Measurements from ENCODE around the gene MORF4L1. TPM values are rescaled to one million over a fixed set of nuclear protein-coding genes. Genes with fewer than 3 reads are reported as not detected.
A peak's percentile ranks its signal among the peaks of the same experiment; 100 is the strongest.

Gene MORF4L1
- total RNA-seq, 1 donor from 2014 or later, result 296 TPM

- no peak for DNase-seq (ENCODE audit: low read depth)
- Histone ChIP-seq H3K27me3 (ENCODE audit: control insufficient read depth, insufficient read depth, low read length) (no peaks in the 10 kb centered on the region), H3K4me3 (ENCODE audit: low read depth, low read length) (no peak overlapping the region), H3K36me3 (ENCODE audit: control insufficient read depth, insufficient read depth, low read length) (peaks cover 11% of the 10 kb centered on the region)
- no peak for FAIRE-seq
- no peak for TF ChIP-seq CTCF (IDR thresholded peaks at IDR 0.05; ENCODE audit: insufficient read depth, low read length, severe bottlenecking)
Observed at GRCh38 chr15:78934655-78935023, 61.9 kb downstream of the MORF4L1 start.

GRCh38 chr15:78937132-78937739 is 64.5 kb downstream of the MORF4L1 start:
- H3K4me3 ChIP-seq (ENCODE audit: low read depth, low read length), result no peak overlapping the region
- no peak for TF ChIP-seq CTCF (IDR thresholded peaks at IDR 0.05; ENCODE audit: insufficient read depth, low read length, severe bottlenecking)
- DNase-seq (ENCODE audit: low read depth) (no peak), FAIRE-seq (no peak)
- H3K36me3 ChIP-seq (ENCODE audit: control insufficient read depth, insufficient read depth, low read length), result peaks cover 7% of the 10 kb centered on the region
- no peaks in the 10 kb centered on the region for H3K27me3 ChIP-seq (ENCODE audit: control insufficient read depth, insufficient read depth, low read length)

- FAIRE-seq, result no peak
Observed at GRCh38 chr15:78938658-78939488, 66.2 kb downstream of the MORF4L1 start.

GRCh38 chr15:78942741-78943140 is 70.1 kb downstream of the MORF4L1 start:
- FAIRE-seq (no peak), DNase-seq (ENCODE audit: low read depth) (no peak)
- no peaks in the 10 kb centered on the region for H3K36me3 ChIP-seq (ENCODE audit: control insufficient read depth, insufficient read depth, low read length)
- H3K4me3 ChIP-seq (ENCODE audit: low read depth, low read length), result no peak overlapping the region
- H3K27me3 ChIP-seq (ENCODE audit: control insufficient read depth, insufficient read depth, low read length), result no peaks in the 10 kb centered on the region
- TF ChIP-seq CTCF (IDR thresholded peaks at IDR 0.05; ENCODE audit: insufficient read depth, low read length, severe bottlenecking), result no peak

More at GRCh38 chr15:78938658-78939488, 66.2 kb downstream of the MORF4L1 start:
- no peak for TF ChIP-seq CTCF (IDR thresholded peaks at IDR 0.05; ENCODE audit: insufficient read depth, low read length, severe bottlenecking)
- no peaks in the 10 kb centered on the region for H3K27me3 ChIP-seq (ENCODE audit: control insufficient read depth, insufficient read depth, low read length)
- peaks cover 7% of the 10 kb centered on the region for H3K36me3 ChIP-seq (ENCODE audit: control insufficient read depth, insufficient read depth, low read length)
- H3K4me3 ChIP-seq (ENCODE audit: low read depth, low read length), result no peak overlapping the region
- no peak for DNase-seq (ENCODE audit: low read depth)

- H3K27me3 ChIP-seq (ENCODE audit: control insufficient read depth, insufficient read depth, low read length), result no peaks in the 10 kb centered on the region
- H3K4me3 ChIP-seq (ENCODE audit: low read depth, low read length), result peak overlapping the region; percentile 74
- no peak for FAIRE-seq
- DNase-seq (ENCODE audit: low read depth), result no peak
- TF ChIP-seq CTCF (IDR thresholded peaks at IDR 0.05; ENCODE audit: insufficient read depth, low read length, severe bottlenecking), result no peak
- H3K36me3 ChIP-seq (ENCODE audit: control insufficient read depth, insufficient read depth, low read length), result no peaks in the 10 kb centered on the region
Observed at GRCh38 chr15:78943692-78944091, 71.0 kb downstream of the MORF4L1 start.
